Right lobe of liver (tissue), 6 donors: ENCODE results near the gene RUSF1. TPM values are rescaled to one million over a fixed set of nuclear protein-coding genes. Genes with fewer than 3 reads are reported as not detected.
"Not testable (repeated sequence)": the region's sequence is repeated elsewhere in the genome, so short reads cannot be mapped to it uniquely, and the experiment has no call there.

Experiments used
- ATAC-seq, 4 donors: fragments of 200-7000 bp; cut with Tn5 transposase; one replicate each; pipeline ENCODE4 v1.9.1; 2020; ENCODE audit warnings: mild to moderate bottlenecking in 4 of 4, moderate library complexity in 4 of 4
- DNase-seq, 3 donors: peaks; one replicate each; pipeline ENCODE4 v3.0.0-alpha.2; 2020
- H3K27ac ChIP-seq, 3 donors: fragments of 200-600 bp; one replicate each; pipeline ENCODE4 v1.8.0; 2022
- H3K27me3 ChIP-seq, 2 donors: fragments of 200-600 bp; one replicate each; pipeline ENCODE4 v1.8.0; 2022
- H3K36me3 ChIP-seq, 4 donors: fragments of 200-600 bp; sonication (generic) in 1 of 4; one replicate each; pipeline versions ENCODE4 v1.5.1 to v1.8.0; 2017 to 2022; ENCODE audit warnings: control low read depth in 1 of 4
- H3K4me1 ChIP-seq, 4 donors: fragments of 200-600 bp; sonication (generic) in 1 of 4; one replicate each; pipeline versions ENCODE4 v1.5.1 to v1.8.0; 2017 to 2022; ENCODE audit warnings: control low read depth in 1 of 4
- H3K4me3 ChIP-seq, 3 donors: fragments of 200-600 bp; one replicate each; pipeline ENCODE4 v1.8.0; 2022
- H3K9me3 ChIP-seq, 4 donors: fragments of 200-600 bp; sonication (generic) in 1 of 4; one replicate each; pipeline versions ENCODE4 v1.5.1 to v1.8.0; 2017 to 2022; ENCODE audit warnings: control low read depth in 1 of 4
- CTCF ChIP-seq, 4 donors: fragments of 200-600 bp in 3 of 4; fragments of 450-650 bp in 1 of 4; IDR thresholded peaks; one replicate each; pipeline versions ENCODE4 v1.5.1 to v1.8.0; 2016 to 2022; ENCODE audit warnings: antibody characterized with exemption in 4 of 4, mild to moderate bottlenecking in 2 of 4
- POLR2A ChIP-seq: fragments of 450-650 bp; IDR thresholded peaks from one replicate; pipeline ENCODE4 v1.6.1; 2017; ENCODE audit warnings: antibody characterized with exemption, mild to moderate bottlenecking
- WGBS: methylation state at CpG from one replicate; pipeline ENCODE4 v1.1.6; 2018; ENCODE audit warnings: low coverage, low lambda C conversion rate; ENCODE audit not compliant: insufficient coverage; ENCODE audit errors: missing lambda C conversion rate; 5-methylcytosine and 5-hydroxymethylcytosine counted together
- intact Hi-C, 2 donors: fragments of 100-400 bp; cut with DNase I; formaldehyde crosslinking; loops; one replicate each; pipeline versions ENCODE4 v1.11.2 to v1.14.1; 2022
- total RNA-seq, 6 experiments: library from RNA; depleted of rRNA in 2 of 6; stranded (reverse); fragments of >200 nt in 2 of 6; fragmentation: NEBNext Ultra II Directional in 3 of 6; extraction: Animal tissue kit (Norgen Biotek cat#: 25700) in 3 of 6; gene quantifications; one replicate each; pipeline versions ENCODE4 v1.1.0 to v1.2.4, GENCODE V29; 2016 to 2023
- donor health status: DM: no; HTN: yes; CAD: no.
- donor health status: DM: no; HTN: no; CAD: no.
- donor health status: DM: no; HTN: no; CAD: no.
- donor health status: DM: no; HTN: yes; CAD: no.
- donor health status: DM: no; HTN: yes; CAD: no.

RUSF1 gene
- total RNA-seq, 6 experiments from 2014 or later, result 35.8 to 70.3 (median 54.5) TPM

- H3K36me3 ChIP-seq, result peaks cover 0 to 5% (median 0%) of the 10 kb centered on the region in 4 donors
- TF ChIP-seq CTCF (IDR thresholded peaks at IDR 0.05) (no peak), POLR2A (no peak)
- H3K9me3 ChIP-seq, result no peaks in the 10 kb centered on the region
- WGBS, result 20% methylated on average over 15 of the region's 48 CpGs
- peaks cover 0 to 15% (median 2%) of the 10 kb centered on the region in 4 donors for H3K4me1 ChIP-seq
- H3K27ac ChIP-seq, result no peak overlapping the region
- intact Hi-C loops, result no loop called here
- DNase-seq (peak in 1 of 3 donors; percentile 55), ATAC-seq (no peak)
- no peaks in the 10 kb centered on the region for H3K27me3 ChIP-seq
- H3K4me3 ChIP-seq, result peak overlapping the region; percentile 49 to 57 (median 50)
These were observed 21.0 kb downstream of the RUSF1 start for GRCh38 chr16:31487071-31487719.

GRCh38 chr16:31486045-31486444 is 22.1 kb downstream of the RUSF1 start:
- no peak overlapping the region for H3K4me3 ChIP-seq
- no peak overlapping the region for H3K27ac ChIP-seq

GRCh38 chr16:31485571-31485970 is 22.6 kb downstream of the RUSF1 start:
- WGBS, result 50% methylated on average over 1 of the region's 17 CpGs
- peaks cover 0 to 15% (median 2%) of the 10 kb centered on the region in 4 donors for H3K4me1 ChIP-seq
- intact Hi-C loops, result no loop called here

More at GRCh38 chr16:31486045-31486444, 22.1 kb downstream of the RUSF1 start:
- intact Hi-C loops, result no loop called here
- Histone ChIP-seq H3K36me3 (no peaks in the 10 kb centered on the region), H3K9me3 (no peaks in the 10 kb centered on the region), H3K27me3 (no peaks in the 10 kb centered on the region), H3K4me1 (peaks cover 0 to 15% (median 2%) of the 10 kb centered on the region in 4 donors)
- peak in 1 of 3 donors; percentile 42 for DNase-seq
- TF ChIP-seq POLR2A, result no peak
- TF ChIP-seq CTCF (IDR thresholded peaks at IDR 0.05), result no peak
- ATAC-seq, result no peak
- WGBS, result no CpG with 5 or more reads among the region's 5 CpGs

GRCh38 chr16:31484491-31485171 is 23.6 kb downstream of the RUSF1 start:
- peak in 1 of 3 donors; percentile 54 for DNase-seq
- no peak overlapping the region for H3K4me3 ChIP-seq
- ATAC-seq, result no peak
- no peaks in the 10 kb centered on the region for H3K36me3 ChIP-seq
- H3K4me1 ChIP-seq, result peaks cover 0 to 15% (median 2%) of the 10 kb centered on the region in 4 donors
- intact Hi-C loops, result no loop called here
- H3K27ac ChIP-seq, result no peak overlapping the region
- WGBS, result 74% methylated on average over 3 of the region's 14 CpGs
- no peak for TF ChIP-seq CTCF (IDR thresholded peaks at IDR 0.05)
- no peak for TF ChIP-seq POLR2A
- no peaks in the 10 kb centered on the region for H3K27me3 ChIP-seq
- H3K9me3 ChIP-seq, result no peaks in the 10 kb centered on the region

More at GRCh38 chr16:31485571-31485970, 22.6 kb downstream of the RUSF1 start:
- TF ChIP-seq POLR2A, result no peak
- TF ChIP-seq CTCF (IDR thresholded peaks at IDR 0.05), result no peak
- H3K4me3 ChIP-seq, result no peak overlapping the region
- no peaks in the 10 kb centered on the region for H3K9me3 ChIP-seq
- no peak for ATAC-seq
- H3K27me3 ChIP-seq, result no peaks in the 10 kb centered on the region
- DNase-seq, result peak in 1 of 3 donors; percentile 40
- no peak overlapping the region for H3K27ac ChIP-seq
- H3K36me3 ChIP-seq, result no peaks in the 10 kb centered on the region

- H3K9me3 ChIP-seq, H3K36me3 ChIP-seq, H3K27me3 ChIP-seq, intact Hi-C loops, H3K27ac ChIP-seq, H3K4me3 ChIP-seq, ATAC-seq: not testable (repeated sequence)
- 82% methylated on average over 2 of the region's 4 CpGs for WGBS
- H3K4me1 ChIP-seq, result peaks cover 0 to 15% (median 2%) of the 10 kb centered on the region in 4 donors
- peak in 1 of 3 donors; percentile 19 for DNase-seq
These were observed 24.1 kb downstream of the RUSF1 start for GRCh38 chr16:31484048-31484447.
